ENCODE results near the gene MAST4.
"Not testable (repeated sequence)": the region's sequence is repeated elsewhere in the genome, so short reads cannot be mapped to it uniquely, and the experiment has no call there.

Gene MAST4

DNA sequence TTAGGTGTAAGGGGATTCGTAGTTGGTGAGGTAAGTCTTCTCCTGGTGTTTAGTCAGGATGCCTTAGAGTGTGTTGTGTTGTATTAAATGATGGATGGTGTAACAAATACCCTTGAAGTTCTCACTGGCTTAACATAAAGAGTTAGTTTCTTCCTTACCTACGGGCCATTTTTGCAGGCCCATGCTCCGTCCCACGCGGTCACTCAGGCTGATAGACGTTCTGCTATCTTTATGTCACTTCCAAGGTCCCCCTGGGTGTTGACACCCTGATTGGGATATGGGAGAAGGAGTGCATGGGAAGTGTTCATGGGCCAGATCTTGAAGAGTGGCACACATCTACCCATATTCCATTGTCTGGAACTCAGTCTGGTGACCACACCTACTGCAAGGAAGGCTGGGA lies 214.0 kb downstream of the MAST4 start:
- no peak for DNase-seq (ENCODE audit: low spot score)

GRCh38 chr5:66810848-66811261 lies 214.7 kb downstream of the MAST4 start:
- DNase-seq (ENCODE audit: low spot score): no peak

DNA sequence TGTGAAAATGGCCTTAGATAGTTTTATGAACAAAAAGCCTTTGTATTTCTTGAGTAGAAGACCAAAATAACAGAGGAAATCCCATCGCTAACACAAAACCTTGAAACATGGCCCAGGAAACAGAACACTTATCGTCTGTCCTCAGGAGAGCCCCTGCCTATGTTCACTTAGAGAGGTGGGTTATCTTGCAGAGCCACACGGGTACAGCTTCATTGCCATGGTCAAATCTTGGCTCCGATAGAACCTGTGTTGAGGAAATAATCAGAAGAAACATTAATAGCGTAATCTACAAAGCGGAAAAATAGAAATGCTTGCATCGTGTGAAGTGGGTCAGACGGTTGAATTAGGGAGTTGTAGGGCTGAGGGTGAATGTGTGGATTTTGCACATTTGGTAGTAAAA lies 216.1 kb downstream of the MAST4 start:
- DNase-seq (ENCODE audit: low spot score): no peak

DNA sequence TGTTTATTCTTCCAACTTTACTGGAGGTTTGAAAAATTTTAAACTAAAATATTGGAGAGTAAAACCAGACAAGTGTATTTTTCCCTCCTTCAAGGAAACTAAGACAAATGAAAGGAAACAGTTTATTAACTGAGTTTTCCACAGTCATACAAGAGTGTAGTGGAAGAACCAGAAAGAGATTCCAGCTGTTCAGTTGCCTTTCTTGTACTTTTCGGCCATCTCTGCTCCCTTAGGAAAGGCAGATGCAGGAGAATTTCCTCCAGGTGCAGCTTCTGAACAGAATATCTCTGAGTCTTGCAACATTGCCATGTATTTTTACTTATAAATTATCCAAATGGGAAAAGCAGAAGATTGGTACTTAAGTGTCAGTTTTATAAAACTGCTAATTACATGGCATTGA lies 217.1 kb downstream of the MAST4 start:
- DNase-seq (ENCODE audit: low spot score): no peak

GRCh38 chr5:66814146-66814991 lies 218.2 kb downstream of the MAST4 start:
- DNase-seq (ENCODE audit: low spot score): peak; percentile 65

DNA sequence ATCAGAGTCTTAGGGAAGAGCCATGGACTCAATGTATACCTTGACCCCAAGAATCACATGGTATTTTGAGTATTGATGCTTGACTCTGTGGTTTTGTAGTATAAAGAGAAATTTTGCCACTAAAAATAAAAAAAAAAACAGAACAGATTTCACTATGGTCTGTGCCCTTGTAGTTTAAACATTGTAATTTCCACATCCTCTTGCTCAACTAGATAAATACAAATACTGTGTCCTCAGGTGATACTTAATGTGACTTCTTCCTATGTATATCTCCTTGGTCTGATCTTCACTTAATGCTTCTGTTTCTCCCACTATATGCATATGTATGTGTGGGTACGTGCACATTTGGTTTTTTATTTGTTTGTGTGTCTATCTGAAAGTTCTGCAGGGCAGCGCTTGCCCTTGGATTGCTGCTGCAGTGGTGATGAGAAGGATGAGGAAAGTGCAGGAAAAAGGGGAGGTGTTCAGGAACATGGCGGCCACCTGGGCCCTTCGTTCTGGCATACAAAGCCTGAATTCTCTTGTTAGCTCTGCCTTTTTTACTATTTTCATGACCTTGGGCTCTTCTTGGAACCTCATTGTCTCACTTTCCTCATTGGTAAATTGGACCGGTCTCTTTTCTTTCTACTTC lies 222.2 kb downstream of the MAST4 start:
- DNase-seq (ENCODE audit: low spot score): no peak

- DNase-seq (ENCODE audit: low spot score): no peak
Observed at GRCh38 chr5:66818935-66819328, 222.7 kb downstream of the MAST4 start.

DNA sequence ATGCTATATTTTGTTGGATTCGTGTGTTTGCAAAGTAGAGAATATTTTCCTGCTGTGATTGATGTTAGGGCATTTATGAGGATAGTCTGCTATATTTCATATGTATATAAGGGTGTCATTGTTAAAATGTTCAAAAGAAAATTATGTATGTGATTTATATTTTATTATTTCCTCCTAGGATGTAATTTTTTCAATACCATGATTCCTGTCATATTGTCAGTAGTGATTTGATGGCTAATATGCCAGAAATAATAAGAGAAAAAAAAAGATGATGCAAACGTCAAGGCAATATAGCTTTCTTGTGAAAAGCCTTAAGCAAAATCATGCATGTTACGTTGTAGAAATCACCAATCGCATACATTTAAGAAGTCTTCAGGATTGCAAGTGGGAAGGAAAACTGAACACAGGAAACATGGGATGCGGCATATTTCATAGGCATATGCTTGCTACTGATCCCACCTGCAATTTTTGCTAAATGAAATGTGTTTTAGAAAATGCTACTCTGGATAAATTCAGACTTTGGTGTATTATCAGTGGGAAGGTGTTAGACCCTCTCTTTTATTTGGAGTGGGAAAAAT lies 224.5 kb downstream of the MAST4 start:
- DNase-seq (ENCODE audit: low spot score): no peak

DNA sequence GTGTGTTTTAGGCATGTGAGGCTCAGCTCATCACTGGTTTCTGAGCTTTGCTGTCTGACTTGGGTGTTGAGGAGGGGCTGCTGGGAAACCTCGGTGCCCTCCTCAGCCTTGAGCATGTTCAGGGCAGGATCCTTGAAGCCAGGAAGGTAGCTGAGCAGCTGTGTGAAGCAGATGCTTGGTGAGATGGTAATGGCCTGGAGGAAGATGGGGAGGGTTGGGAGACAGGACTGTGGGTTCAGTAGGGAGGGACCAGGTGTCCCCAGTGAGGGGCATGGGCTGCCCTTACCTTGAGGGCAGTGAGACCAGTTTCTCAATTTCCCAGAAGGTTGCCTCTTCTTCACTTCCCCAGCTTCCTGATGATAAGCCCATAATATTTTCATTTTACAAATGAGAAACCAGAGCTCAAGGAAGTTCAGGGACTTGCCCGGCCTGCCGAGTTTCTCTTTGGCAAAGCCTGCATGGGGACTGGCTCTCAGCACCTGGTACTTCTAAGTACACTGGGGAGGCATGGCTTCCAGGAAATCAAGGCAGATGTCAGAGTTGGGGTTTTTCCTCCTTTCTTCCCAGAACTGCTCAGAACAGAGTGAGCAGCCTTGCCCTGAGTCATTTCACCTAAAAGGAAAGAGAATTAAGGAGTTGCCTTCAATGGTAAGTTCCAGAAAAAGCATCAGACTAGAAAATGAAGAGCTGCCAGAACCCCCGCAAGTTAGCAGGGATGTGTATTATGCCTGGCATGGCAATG lies 225.7 kb downstream of the MAST4 start:
- no peak for DNase-seq (ENCODE audit: low spot score)

DNA sequence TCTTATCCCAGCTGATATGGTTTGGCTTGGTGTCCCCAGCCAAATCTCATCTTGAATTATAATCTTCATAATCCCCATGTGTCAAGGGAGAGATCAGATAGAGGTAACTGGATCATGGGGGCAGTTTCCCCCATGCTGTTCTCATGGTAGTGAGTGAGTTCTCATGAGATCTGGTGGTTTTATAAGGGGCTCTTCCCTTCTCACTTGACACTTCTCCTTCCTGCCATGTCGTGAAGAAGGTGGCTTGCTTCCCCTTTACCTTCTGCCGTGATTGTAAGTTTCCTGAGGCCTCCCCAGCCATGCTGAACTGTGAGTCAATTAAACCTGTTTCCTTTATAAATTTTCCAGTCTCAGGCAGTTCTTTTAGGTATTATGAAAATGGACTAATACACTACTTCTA lies 226.7 kb downstream of the MAST4 start:
- DNase-seq (ENCODE audit: low spot score): not testable (repeated sequence)

DNA sequence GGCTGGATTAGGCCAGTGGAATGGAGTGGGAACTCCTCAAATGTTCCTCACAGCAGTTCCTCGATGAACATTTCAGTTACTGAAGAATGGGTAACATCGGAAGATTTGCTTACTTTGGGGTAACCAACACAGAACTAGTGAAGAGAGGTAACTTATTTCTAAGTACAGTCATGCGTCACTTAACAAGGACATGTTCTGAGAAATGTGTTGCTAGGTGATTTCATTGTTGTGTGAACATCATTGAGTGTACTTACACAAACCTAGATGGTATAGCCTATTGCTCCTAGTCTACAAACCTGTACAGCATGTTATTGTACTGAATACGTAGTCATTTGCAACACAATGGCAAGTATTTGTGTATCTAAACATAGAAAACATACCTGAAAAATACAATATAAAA lies 228.3 kb downstream of the MAST4 start:
- no peak for DNase-seq (ENCODE audit: low spot score)

DNA sequence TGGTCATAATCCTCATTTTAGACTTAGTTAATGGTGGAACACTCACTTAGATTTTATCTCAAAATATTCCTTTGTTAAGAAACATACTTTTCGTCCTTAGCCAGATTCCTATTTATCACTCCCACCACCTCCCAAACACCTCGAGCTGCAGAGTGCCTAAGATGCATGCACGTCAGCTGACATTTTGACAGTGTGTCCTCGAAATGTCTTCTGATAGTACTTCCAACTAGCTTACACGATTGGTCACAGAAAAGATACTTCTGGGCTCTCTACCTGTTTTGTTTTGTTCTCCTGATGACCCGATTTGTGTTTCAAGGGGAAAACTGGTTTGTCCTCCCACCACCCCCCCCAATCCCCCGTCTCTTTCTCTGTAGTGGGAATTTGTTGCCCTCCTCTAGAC lies 230.1 kb downstream of the MAST4 start:
- DNase-seq (ENCODE audit: low spot score): no peak

GRCh38 chr5:66826696-66827095 lies 230.5 kb downstream of the MAST4 start:
- DNase-seq (ENCODE audit: low spot score): no peak

DNA sequence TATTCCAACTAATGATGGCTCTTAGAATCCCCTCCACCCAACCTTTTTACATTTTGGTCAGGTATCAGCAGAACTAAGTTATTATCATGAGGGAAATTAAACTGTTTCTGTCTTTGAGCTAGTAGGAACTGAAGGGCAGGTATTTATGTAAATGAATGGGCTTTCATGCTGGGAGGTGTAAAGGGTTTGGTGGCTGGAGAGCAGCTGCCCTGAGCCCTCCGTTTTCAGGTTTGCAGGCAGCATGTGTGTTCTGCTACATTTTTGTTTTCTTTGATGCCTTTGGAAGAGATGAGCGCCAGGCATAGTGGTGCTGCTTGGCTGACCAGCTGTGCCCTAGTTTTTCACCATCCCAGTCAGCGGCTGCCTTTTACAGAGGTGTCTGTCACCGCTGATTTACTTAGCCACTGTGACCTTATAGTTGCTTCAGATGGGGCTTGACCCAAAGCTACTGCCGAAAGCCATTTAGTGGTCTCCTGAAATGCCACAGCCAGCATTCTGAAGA lies 231.9 kb downstream of the MAST4 start:
- DNase-seq (ENCODE audit: low spot score): no peak

DNA sequence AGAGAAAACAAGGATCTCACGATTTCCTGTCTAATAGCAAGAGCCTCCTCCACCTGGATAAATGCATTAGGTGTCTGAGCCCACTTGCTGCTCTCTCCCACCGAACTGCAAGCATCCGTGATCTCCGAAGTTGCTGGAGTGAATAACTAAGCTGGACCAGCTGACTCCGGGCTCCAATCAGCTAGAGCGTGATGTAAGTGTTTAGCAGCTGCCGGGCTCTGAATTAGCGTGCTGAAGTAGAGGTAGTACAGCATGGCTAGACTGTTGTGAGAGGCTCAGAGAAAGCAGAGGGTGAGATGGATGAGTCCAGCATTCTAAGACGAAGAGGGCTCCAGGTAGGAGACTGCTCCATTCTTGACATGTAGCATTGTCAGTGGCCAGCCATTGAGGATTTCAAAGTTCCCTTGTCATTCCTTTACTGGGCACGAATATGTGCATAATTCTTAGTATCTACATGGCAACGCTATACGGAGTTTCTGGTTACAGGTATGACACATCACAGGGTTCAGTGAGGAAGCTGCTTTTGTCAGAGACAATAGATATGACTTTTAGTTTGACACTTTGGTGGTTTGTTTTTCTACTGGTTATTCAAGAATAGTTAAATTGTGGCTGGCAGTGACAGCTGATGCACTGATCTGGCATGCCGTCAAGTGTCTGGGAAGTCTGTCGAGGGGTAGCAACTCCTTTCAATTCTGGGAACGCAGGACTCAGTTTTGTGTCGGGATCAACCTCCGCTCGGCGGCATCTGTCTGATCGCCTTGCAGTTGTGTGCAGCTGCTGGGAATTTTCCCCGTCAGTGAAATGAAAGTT lies 232.6 kb downstream of the MAST4 start:
- peak; percentile 89 for DNase-seq (ENCODE audit: low spot score)

DNA sequence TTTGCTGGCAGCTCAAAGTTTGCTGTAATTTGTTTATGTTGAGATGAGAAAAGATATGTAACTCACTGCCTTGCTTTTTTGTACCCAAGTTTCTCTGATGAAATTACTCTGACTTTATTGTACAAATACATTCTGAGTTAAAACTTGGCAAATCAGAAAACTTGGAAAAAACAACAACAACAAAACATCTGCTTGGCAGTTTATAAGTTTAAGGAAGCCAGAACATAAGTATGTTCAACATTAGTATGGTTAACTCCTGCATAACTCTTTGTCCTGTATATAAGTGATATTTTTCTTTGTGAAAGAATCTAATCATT lies 233.1 kb downstream of the MAST4 start:
- no peak for DNase-seq (ENCODE audit: low spot score)

- DNase-seq (ENCODE audit: low spot score): no peak
Observed at GRCh38 chr5:66829826-66830225, 233.6 kb downstream of the MAST4 start.

GRCh38 chr5:66830636-66831035 lies 234.4 kb downstream of the MAST4 start:
- no peak for DNase-seq (ENCODE audit: low spot score)

GRCh38 chr5:66839636-66840185 lies 243.5 kb downstream of the MAST4 start:
- no peak for DNase-seq (ENCODE audit: low spot score)

DNA sequence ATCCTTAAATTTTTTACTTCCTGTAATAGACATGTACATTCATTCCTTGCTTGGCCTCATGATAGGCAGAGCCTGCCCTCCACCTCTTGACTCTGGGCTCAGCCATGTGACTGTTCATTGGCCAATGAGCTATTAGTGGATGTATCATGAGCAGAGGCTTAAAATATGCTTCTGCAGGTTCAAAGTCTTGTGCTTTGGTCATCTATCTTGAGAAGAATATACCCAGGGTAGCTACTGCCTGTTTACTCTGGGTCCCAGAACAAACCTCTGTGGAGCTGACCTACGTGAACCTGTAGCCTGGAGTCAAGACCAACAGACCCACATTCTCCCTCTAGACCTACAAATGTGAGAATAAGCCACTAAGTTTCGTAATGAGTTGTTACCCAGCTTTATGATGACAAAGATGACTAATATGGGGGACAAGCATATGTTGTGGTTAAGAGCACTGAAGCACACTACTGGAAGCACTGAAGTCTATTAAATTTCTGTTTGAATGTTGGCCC lies 244.4 kb downstream of the MAST4 start:
- DNase-seq (ENCODE audit: low spot score): no peak

GRCh38 chr5:66841264-66841663 lies 245.1 kb downstream of the MAST4 start:
- DNase-seq (ENCODE audit: low spot score): no peak

All from Ammon's horn (tissue), 1 donor.